Gastroesophageal sphincter (tissue), 3 donors: Measurements from ENCODE around the gene EIF2B1.

Source experiments
- EP300 ChIP-seq: sonication (generic); formaldehyde crosslinking; IDR thresholded peaks from one replicate; pipeline ENCODE4 v1.6.1; 2017; ENCODE audit warnings: antibody characterized with exemption, mild to moderate bottlenecking
- POLR2AphosphoS5 ChIP-seq: sonication (generic); formaldehyde crosslinking; IDR thresholded peaks from one replicate; pipeline ENCODE4 v1.6.1; 2017; ENCODE audit warnings: antibody characterized with exemption
- TF ChIP-seq, protein P1 (sequence below), 4 experiments: fragments of 200-600 bp in 2 of 4; fragments of 450-650 bp in 2 of 4; sonication (generic) in 1 of 4; IDR thresholded peaks; one replicate each; pipeline ENCODE4 v1.5.1; 2017 to 2019; ENCODE audit warnings: antibody characterized with exemption in 4 of 4, mild to moderate bottlenecking in 2 of 4, moderate library complexity in 2 of 4

DNA sequence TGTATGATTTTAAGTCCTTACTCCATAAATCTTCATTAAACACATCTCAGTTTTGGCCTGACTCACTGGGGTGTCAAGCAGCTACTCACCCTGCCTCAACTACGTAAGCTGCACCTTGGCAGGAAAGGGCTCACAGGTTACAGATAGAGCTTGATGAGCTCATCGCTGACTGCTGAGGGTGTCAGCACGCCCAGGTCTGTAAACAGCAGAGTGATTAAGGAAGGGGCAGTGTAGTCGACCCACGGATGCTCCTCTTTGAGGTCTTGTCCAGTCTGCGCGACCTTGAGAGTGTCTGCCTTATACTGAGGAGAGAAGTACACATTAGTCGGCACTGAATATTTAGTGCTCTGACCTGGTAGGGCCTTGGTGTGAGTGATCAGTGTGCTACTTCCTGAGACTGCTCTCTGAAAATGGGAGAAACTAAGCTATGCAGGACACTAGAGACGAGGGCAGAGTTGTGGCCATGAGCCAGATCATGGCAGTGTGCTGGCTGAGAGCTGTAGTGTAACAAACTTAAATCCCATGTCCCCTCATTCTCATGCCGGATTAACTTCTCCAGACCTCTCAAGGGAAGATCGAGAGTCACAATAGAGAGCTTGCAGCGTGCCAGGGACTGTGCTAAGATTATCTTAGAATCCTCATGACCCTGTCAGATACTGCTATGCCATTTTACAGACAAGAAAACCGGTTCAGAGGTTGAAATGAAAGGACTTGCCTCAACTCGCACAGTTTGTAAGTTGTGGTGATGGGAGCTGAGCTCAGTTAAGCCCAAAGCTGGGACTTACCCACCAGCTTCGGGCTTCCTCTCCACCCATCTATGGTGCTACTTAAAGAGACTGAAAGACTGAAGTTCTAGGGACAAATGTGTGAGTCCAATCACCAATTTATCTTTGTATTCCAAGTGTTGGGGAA, 11.6 kb downstream of the EIF2B1 start:
- TF ChIP-seq, protein P1, sequence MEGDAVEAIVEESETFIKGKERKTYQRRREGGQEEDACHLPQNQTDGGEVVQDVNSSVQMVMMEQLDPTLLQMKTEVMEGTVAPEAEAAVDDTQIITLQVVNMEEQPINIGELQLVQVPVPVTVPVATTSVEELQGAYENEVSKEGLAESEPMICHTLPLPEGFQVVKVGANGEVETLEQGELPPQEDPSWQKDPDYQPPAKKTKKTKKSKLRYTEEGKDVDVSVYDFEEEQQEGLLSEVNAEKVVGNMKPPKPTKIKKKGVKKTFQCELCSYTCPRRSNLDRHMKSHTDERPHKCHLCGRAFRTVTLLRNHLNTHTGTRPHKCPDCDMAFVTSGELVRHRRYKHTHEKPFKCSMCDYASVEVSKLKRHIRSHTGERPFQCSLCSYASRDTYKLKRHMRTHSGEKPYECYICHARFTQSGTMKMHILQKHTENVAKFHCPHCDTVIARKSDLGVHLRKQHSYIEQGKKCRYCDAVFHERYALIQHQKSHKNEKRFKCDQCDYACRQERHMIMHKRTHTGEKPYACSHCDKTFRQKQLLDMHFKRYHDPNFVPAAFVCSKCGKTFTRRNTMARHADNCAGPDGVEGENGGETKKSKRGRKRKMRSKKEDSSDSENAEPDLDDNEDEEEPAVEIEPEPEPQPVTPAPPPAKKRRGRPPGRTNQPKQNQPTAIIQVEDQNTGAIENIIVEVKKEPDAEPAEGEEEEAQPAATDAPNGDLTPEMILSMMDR (IDR thresholded peaks at IDR 0.05): no peak
- TF ChIP-seq EP300 (no peak), POLR2AphosphoS5 (no peak)
